HFF-Myc (cell line): ENCODE measurements around the gene NCR2.

Source experiments
- DNase-seq: peaks from one replicate; pipeline ENCODE4 v3.0.0-alpha.2; 2011; ENCODE audit warnings: low read depth; ENCODE audit errors: extremely low read depth
- H3K4me3 ChIP-seq: replicated peaks from 2 replicates; pipeline ENCODE4 v1.5.1; 2011; ENCODE audit warnings: low read depth, mild to moderate bottlenecking, control low read depth, low read length
- TF ChIP-seq, protein P1 (sequence below): IDR thresholded peaks from 2 replicates; pipeline ENCODE4 v1.5.1; 2012; ENCODE audit warnings: mild to moderate bottlenecking, low read depth, low read length, control low read depth; ENCODE audit errors: missing control alignments

Gene NCR2, protein sequence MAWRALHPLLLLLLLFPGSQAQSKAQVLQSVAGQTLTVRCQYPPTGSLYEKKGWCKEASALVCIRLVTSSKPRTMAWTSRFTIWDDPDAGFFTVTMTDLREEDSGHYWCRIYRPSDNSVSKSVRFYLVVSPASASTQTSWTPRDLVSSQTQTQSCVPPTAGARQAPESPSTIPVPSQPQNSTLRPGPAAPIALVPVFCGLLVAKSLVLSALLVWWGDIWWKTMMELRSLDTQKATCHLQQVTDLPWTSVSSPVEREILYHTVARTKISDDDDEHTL

GRCh38 chr6:41335296-41335695 lies at the start of gene NCR2:
Gene NCR2, plus strand, starts transcription at chr6:41335608. Its CDS starts 269 bp downstream, at chr6:41335877.
- H3K4me3 ChIP-seq = no peak within 1 kb of the TSS
- DNase-seq = no peak
- TF ChIP-seq, protein P1, sequence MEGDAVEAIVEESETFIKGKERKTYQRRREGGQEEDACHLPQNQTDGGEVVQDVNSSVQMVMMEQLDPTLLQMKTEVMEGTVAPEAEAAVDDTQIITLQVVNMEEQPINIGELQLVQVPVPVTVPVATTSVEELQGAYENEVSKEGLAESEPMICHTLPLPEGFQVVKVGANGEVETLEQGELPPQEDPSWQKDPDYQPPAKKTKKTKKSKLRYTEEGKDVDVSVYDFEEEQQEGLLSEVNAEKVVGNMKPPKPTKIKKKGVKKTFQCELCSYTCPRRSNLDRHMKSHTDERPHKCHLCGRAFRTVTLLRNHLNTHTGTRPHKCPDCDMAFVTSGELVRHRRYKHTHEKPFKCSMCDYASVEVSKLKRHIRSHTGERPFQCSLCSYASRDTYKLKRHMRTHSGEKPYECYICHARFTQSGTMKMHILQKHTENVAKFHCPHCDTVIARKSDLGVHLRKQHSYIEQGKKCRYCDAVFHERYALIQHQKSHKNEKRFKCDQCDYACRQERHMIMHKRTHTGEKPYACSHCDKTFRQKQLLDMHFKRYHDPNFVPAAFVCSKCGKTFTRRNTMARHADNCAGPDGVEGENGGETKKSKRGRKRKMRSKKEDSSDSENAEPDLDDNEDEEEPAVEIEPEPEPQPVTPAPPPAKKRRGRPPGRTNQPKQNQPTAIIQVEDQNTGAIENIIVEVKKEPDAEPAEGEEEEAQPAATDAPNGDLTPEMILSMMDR = no peak

DNA sequence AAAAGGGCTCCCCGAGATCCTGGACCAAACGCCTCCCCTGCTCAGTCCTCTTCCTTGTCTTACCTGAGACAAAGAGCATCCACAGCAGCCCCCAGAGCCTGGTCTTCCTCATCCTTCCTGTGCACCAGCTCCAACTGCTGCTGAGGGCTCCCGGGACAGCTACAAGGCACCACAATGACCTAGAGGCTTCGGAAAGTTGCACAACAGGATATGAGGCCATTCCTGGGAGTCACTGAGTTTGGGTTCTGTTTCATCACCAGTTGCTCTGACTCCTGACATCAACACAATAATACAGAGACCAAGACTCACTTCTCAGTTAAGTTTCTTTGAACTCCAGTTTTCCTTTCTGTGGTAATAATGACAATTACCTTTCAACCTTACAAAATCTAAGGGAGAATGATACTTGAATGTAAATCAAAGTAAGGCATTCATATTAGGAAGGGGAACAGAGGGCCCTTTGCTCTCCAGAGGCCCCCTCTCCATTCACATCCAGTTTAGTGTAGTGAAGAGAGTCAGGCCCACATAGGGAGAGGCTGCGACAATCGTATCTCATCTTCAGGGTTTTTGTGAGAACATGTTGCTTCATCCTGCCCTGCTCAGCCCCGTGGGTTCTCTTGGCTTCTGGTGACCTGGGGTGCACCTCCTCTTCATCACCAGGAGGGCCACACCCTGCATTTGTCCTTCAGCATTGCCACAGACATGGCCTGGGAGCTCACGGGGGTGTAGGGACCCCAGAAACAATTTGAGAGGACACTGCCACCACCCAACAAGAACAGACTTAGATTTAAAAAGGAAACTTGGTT lies 48.7 kb upstream of the NCR2 start, which contains the start of gene TREM1:
TREM1 (minus strand) TSS at position 139 of the 803 bp plus-strand sequence; CDS start at position 112, 27 bp downstream.
- TF ChIP-seq, protein P1 = no peak
- DNase-seq = peak; percentile 20
- no peak within 1 kb of the TSS for H3K4me3 ChIP-seq

- DNase-seq = no peak
- TF ChIP-seq, protein P1 = no peak
- H3K4me3 ChIP-seq = no peak overlapping the region
These were observed 47.2 kb upstream of the NCR2 start for GRCh38 chr6:41288030-41288753.

DNA sequence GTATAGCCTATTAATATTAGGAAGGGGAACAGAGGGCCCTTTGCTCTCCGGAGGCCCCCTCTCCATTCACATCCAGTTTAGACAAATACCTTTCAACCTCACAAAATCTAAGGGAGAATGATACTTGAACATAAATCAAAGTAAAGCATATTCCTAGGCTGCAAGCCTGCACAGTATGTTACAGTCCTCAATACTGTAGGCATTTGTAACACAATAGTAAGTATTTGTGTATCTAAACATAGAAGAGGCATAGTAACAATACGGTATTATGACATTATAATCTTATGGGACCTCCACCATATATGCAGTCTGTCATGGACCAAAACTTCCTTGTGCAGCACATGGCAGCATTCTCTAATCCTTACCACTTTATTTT lies 46.7 kb upstream of the NCR2 start:
- no peak for DNase-seq
- no peak overlapping the region for H3K4me3 ChIP-seq
- TF ChIP-seq, protein P1 = no peak

DNA sequence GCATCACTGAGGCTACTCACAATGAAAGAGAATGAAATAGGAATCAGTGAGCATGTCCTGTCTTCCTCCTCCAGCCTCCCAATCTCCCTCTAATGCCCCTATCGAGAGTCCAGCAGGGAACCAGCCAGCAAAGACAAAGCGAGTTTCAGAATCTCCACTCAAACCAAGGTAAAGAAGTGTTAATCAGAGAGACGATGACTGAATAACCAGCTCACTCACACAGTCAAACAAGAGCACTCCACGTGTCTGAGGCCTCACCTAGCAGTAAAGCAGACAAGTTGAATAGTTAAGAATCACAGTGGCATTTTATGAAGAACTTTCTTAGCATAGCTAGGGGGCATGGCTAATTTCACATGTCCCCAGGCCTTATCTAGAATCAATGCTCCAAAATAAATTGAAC lies 45.6 kb upstream of the NCR2 start:
- no peak for DNase-seq
- TF ChIP-seq, protein P1 = no peak

GRCh38 chr6:41291717-41292116 lies 43.7 kb upstream of the NCR2 start:
- DNase-seq = no peak
- H3K4me3 ChIP-seq = no peak overlapping the region
- TF ChIP-seq, protein P1 = no peak

More for the DNA sequence above, 45.6 kb upstream of the NCR2 start:
- no peak overlapping the region for H3K4me3 ChIP-seq
